GM18951 (cell line): ENCODE measurements around the gene RPUSD3.

Experiments
- POLR2A ChIP-seq: IDR thresholded peaks from 4 replicates; pipeline ENCODE4 v1.6.1; 2011; ENCODE audit warnings: mild to moderate bottlenecking; ENCODE audit not compliant: insufficient read length, insufficient read depth; ENCODE audit errors: extremely low read depth
- in situ Hi-C: fragments of 300-500 bp; cut with MboI; formaldehyde crosslinking; loops from one replicate; pipeline ENCODE4 v1.12.0; 2022; ENCODE audit warnings: low sequenced_read_pairs, mixed read lengths, inconsistent platforms; ENCODE audit not compliant: unreplicated experiment

Gene RPUSD3

DNA sequence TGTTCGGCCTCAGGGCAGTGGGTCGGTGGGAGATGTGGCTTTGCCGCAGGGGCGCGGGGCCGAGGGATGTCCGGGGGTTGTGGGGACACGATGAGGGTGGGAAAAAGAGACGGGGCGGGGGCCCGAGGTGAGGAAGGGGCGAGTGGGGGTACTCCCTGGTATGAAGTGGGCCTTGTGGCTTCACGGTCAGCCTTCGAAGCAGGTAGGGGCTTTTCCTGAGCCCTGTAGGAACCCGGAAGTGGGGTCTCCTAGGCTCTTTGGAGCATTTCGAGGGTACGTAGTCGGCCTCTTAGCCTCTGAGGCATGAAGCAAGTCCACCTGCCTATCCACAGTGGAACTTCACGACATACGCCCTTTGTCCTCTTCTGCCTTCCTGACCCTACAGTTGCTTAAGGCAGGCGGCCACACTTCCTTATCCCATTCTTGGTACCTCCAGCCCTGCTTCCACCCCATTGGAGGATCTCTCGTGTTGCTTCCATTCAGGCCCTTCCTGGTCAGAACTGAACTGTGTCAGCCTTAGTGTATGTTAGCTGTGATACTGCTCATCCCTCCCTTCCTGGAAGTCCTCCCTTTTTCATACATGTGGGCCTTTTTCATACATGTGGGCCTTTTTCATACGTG lies 50.5 kb downstream of the RPUSD3 start:
- no peak for TF ChIP-seq POLR2A
- in situ Hi-C loops = no loop called here

DNA sequence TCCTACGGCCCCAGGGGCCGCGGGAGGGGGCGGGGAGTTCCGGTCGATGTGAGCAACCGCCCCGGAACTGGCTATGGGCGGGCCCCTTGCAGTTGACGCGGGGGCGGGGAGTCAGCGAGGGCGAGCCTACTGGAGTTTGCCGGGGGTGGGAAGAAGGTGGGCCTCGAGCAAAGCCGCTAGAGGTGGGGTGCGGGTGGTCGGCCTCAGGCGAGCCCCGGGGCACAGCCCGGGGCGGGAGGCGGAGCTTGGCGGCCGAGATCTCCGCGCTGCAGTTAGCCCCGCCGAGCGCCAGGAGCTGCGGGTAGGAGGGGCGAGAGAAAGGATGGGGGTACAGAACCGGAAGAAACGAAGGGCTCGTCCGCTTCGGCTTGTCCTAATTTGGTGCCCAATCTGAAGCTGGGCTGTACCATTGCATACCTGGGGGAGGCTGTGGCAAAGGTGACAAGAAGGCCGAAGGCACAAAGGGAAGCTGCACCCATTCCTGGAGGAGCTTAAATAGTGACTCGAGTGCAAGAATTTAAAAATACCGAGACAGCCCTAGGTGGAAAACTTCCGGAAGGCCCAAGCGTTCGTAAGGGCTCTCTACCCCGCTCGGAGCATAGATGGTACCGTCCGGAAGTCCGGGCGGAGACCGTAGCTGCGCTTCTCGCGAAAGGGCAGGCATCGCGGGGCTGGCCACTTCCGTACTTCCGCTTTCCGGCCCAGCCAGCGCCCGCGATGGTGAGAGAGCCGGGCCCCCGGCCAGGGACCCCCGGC lies 51.2 kb downstream of the RPUSD3 start, which contains the start of the genes ARPC4 and TADA3:
ARPC4 (plus strand) TSS at position 678 of the 756 bp plus-strand sequence; CDS start at position 718, 40 bp downstream.
TADA3 (minus strand) TSS at position 69 of the 756 bp plus-strand sequence. CDS start 1,007 bp downstream, outside the sequence.
- TF ChIP-seq POLR2A = peak; percentile 90
- in situ Hi-C loops = no loop called here

DNA sequence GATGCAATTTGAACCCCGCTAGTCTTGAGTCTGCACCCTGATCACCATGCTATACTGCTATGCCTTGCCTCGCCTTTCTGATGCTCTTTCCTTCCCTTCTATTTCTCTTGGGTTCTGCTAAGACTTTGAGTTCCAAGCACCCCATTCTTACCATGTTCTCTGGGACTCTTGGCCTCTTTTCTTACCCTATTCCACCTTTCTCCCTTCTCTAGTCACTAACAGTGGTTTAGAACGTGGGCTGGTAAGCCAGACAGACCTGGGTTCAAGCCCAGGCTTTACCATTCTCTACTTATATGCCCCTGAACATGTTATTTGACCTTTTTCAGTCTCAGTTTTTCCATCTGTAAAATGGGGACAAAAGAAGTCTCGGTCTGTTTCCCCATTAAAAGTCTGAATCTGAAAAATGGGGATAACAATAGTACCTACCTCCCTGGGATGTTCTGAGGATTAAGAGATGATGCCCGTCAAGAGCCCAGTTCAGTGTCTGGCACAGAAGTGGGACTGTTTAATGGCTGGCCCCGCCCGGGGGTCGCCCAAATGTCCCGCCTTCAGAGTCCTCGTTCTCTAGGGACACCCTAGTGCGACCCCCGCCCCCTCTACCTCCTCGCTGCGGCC lies 51.9 kb downstream of the RPUSD3 start:
- no peak for TF ChIP-seq POLR2A
- in situ Hi-C loops = no loop called here

DNA sequence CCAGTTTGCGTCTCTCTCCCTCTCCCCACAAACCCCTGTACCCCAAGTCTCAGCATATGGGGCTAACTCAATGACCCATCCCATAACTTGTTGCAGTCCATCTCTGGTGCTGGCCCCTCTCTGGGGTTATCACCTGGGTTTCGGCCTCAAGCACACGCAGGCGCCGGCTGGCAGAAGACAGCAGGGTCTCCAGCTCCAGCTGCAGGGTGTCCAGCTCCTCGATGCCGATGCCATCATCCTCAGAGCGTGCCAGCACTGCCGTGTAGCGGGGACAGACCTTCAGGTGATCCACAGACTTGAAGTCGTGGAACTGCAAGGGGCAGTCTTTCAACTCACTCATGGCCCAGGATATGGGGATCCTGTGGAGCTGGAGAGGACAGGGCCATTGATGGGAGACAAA lies 52.7 kb downstream of the RPUSD3 start:
- no peak for TF ChIP-seq POLR2A
- in situ Hi-C loops = no loop called here
